Activated CD4-positive, alpha-beta T cell treated with anti-CD3 and anti-CD28 coated beads, Interleukin-2, Interleukin-4, amounts not matched to agents 100 ng/mL and 50 ng/mL, durations not matched to agents 16 hours and 8 hours (primary cell): Measurements from ENCODE around the gene DDX10.

Experiments used
- DNase-seq: peaks from one replicate; pipeline ENCODE4 v3.0.0-alpha.2; 2020; ENCODE audit warnings: low spot score

The DDX10 gene

GRCh38 chr11:108872781-108873291 is 208.0 kb downstream of the DDX10 start:
- no peak for DNase-seq

GRCh38 chr11:108873310-108873709 is 208.4 kb downstream of the DDX10 start:
- DNase-seq: no peak

- DNase-seq: no peak
These were observed 209.1 kb downstream of the DDX10 start for GRCh38 chr11:108873941-108874340.

GRCh38 chr11:108875134-108875533 is 210.3 kb downstream of the DDX10 start:
- DNase-seq: no peak

- no peak for DNase-seq
These were observed 212.3 kb downstream of the DDX10 start for GRCh38 chr11:108877178-108877577.

GRCh38 chr11:108880510-108880909 is 215.6 kb downstream of the DDX10 start:
- DNase-seq: no peak

GRCh38 chr11:108881131-108881530 is 216.3 kb downstream of the DDX10 start:
- DNase-seq: no peak

GRCh38 chr11:108882211-108882831 is 217.5 kb downstream of the DDX10 start:
- no peak for DNase-seq

GRCh38 chr11:108886005-108886659 is 221.3 kb downstream of the DDX10 start:
- no peak for DNase-seq

- no peak for DNase-seq
These were observed 221.8 kb downstream of the DDX10 start for GRCh38 chr11:108886660-108887009.

GRCh38 chr11:108887436-108888238 is 222.8 kb downstream of the DDX10 start:
- DNase-seq: no peak

- DNase-seq: no peak
These were observed 225.7 kb downstream of the DDX10 start for GRCh38 chr11:108890482-108891105.

- DNase-seq: no peak
These were observed 226.3 kb downstream of the DDX10 start for GRCh38 chr11:108891143-108891542.

GRCh38 chr11:108891909-108892511 is 227.1 kb downstream of the DDX10 start:
- no peak for DNase-seq

GRCh38 chr11:108895579-108896480 is 231.0 kb downstream of the DDX10 start:
- DNase-seq: no peak

- DNase-seq: no peak
These were observed 232.2 kb downstream of the DDX10 start for GRCh38 chr11:108897071-108897481.

GRCh38 chr11:108897916-108898315 is 233.0 kb downstream of the DDX10 start:
- DNase-seq: no peak

GRCh38 chr11:108901359-108901758 is 236.5 kb downstream of the DDX10 start:
- DNase-seq: no peak

- no peak for DNase-seq
These were observed 237.2 kb downstream of the DDX10 start for GRCh38 chr11:108902027-108902469.

GRCh38 chr11:108904480-108904879 is 239.6 kb downstream of the DDX10 start:
- no peak for DNase-seq

- no peak for DNase-seq
These were observed 241.5 kb downstream of the DDX10 start for GRCh38 chr11:108906329-108906728.
